DND-41 (cell line): ENCODE data around the gene PACS1.

ENCODE experiments used
- ATAC-seq: fragments of 200-7000 bp; cut with Tn5 transposase; 3 replicates; pipeline ENCODE4 v1.9.1; 2021; ENCODE audit warnings: low read depth; ENCODE audit not compliant: insufficient read depth
- DNase-seq: peaks from one replicate; pipeline ENCODE4 v3.0.0-alpha.2; 2020
- H2AFZ ChIP-seq: 2 replicates; pipeline ENCODE4 v1.6.0; 2012; ENCODE audit warnings: low read depth, low read length
- H3K27ac ChIP-seq: 2 replicates; pipeline ENCODE4 v1.5.1; 2012; ENCODE audit warnings: low read length, inconsistent platforms
- H3K27me3 ChIP-seq: fragments of 200-600 bp; sonication (generic); 2 replicates; pipeline ENCODE4 v1.6.0; 2012; ENCODE audit warnings: low read length, mild to moderate bottlenecking, inconsistent platforms; ENCODE audit not compliant: insufficient read depth, poor library complexity
- H3K36me3 ChIP-seq: 2 replicates; pipeline ENCODE4 v1.5.1; 2012; ENCODE audit warnings: low read length, inconsistent platforms; ENCODE audit not compliant: insufficient read depth
- H3K4me1 ChIP-seq: 2 replicates; pipeline ENCODE4 v1.5.1; 2012; ENCODE audit warnings: mild to moderate bottlenecking, low read length; ENCODE audit not compliant: insufficient read depth
- H3K4me2 ChIP-seq: 2 replicates; pipeline ENCODE4 v1.6.0; 2012; ENCODE audit warnings: mild to moderate bottlenecking, moderate library complexity, low read length, inconsistent platforms; ENCODE audit not compliant: insufficient read depth
- H3K4me3 ChIP-seq, 2 experiments: fragments of 200-600 bp in 1 of 2; shearing (Covaris generic) in 1 of 2; 2 replicates each; pipeline ENCODE4 v1.5.1; 2012 to 2016; ENCODE audit warnings: inconsistent platforms in 2 of 2, low read length in 2 of 2, mild to moderate bottlenecking in 2 of 2, low read depth in 1 of 2, moderate library complexity in 1 of 2
- H3K79me2 ChIP-seq: 2 replicates; pipeline ENCODE4 v1.6.0; 2012; ENCODE audit warnings: low read length, inconsistent platforms; ENCODE audit not compliant: insufficient read depth
- H3K9ac ChIP-seq: 2 replicates; pipeline ENCODE4 v1.6.0; 2012; ENCODE audit warnings: low read depth, mild to moderate bottlenecking, inconsistent platforms, low read length, moderate library complexity
- H3K9me3 ChIP-seq: 2 replicates; pipeline ENCODE4 v1.5.1; 2012; ENCODE audit warnings: low read length, moderate library complexity, mild to moderate bottlenecking, inconsistent platforms; ENCODE audit not compliant: insufficient read depth, severe bottlenecking
- H4K20me1 ChIP-seq: 2 replicates; pipeline ENCODE4 v1.6.0; 2012; ENCODE audit warnings: low read length; ENCODE audit not compliant: insufficient read depth
- EZH2 ChIP-seq: IDR thresholded peaks from 3 replicates; pipeline ENCODE4 v1.6.1; 2012; ENCODE audit warnings: borderline replicate concordance, low read depth, mild to moderate bottlenecking, moderate library complexity, low read length, inconsistent platforms; ENCODE audit not compliant: severe bottlenecking
- TF ChIP-seq, protein P1 (sequence below): IDR thresholded peaks from 2 replicates; pipeline ENCODE4 v1.5.1; 2012; ENCODE audit warnings: borderline replicate concordance, low read length, moderate library complexity, mild to moderate bottlenecking; ENCODE audit not compliant: poor library complexity, severe bottlenecking; ENCODE audit errors: extremely low read depth

PACS1 gene

DNA sequence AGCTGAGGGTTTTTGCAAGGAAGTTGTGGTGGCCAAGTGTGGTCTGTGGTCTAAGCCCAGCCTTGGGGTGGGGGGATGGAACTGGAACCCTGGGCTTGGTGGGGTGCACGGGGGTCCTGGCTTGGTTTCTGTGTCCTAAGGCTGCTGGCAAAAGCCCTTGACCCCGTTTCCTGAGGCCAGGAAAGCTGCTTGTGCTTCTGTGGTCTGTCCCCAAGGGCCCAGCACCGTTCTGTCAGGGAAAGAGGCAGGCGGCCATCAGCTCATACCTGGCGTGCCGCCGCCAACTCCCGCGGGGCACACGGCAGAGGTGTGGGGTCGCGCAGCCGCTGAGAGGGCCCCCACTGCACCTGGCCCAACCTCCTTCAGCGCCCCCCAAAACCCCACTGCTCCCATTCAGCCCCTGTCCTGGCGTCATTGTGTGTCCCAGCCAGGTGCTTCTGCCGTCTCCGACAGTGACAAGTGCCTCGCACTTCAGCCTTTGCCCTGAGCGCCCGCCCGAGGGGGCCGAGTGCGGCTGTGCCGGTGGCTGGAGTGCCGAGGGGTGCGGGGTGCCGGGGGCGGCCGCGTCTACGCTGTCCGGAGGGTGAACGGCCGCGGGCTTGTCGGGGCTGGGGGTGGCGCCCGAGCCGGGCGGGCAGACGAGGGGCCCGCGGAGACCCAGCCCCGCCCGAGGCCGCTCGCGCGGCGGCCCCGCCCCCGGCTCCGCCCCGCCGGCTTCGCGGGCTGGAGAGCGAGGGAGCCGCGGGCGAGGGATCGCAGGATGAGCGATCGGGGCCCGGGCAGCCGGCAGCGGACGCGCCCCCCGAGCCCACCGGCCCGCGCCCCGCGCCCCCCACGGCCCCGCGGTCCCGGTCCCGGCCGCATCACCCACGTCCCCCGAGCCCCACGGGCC is 207.6 kb downstream of the PACS1 start, which contains the start of gene CNIH2:
Gene CNIH2 (plus strand): TSS at position 705 of the 892 bp plus-strand sequence. CDS start 282 bp downstream, outside the sequence.
- peak; percentile 42 for ATAC-seq
- DNase-seq: peak; percentile 44
- H3K27ac ChIP-seq: no peak within 1 kb of the TSS
- no peaks in the 10 kb centered on the region for H3K79me2 ChIP-seq
- H3K4me2 ChIP-seq: peak within 1 kb of the TSS; percentile 47
- H3K4me1 ChIP-seq: peaks cover 20% of the 10 kb centered on the region
- TF ChIP-seq EZH2: no peak
- TF ChIP-seq, protein P1, sequence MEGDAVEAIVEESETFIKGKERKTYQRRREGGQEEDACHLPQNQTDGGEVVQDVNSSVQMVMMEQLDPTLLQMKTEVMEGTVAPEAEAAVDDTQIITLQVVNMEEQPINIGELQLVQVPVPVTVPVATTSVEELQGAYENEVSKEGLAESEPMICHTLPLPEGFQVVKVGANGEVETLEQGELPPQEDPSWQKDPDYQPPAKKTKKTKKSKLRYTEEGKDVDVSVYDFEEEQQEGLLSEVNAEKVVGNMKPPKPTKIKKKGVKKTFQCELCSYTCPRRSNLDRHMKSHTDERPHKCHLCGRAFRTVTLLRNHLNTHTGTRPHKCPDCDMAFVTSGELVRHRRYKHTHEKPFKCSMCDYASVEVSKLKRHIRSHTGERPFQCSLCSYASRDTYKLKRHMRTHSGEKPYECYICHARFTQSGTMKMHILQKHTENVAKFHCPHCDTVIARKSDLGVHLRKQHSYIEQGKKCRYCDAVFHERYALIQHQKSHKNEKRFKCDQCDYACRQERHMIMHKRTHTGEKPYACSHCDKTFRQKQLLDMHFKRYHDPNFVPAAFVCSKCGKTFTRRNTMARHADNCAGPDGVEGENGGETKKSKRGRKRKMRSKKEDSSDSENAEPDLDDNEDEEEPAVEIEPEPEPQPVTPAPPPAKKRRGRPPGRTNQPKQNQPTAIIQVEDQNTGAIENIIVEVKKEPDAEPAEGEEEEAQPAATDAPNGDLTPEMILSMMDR: no peak
- H3K4me3 ChIP-seq: peak within 1 kb of the TSS in 1 of 2 experiments; percentile 27; a peak in 1 of 4 replicates
- no peak within 1 kb of the TSS for H2AFZ ChIP-seq
- no peak within 1 kb of the TSS for H3K9ac ChIP-seq
- no peaks in the 10 kb centered on the region for H3K27me3 ChIP-seq
- peaks cover 63% of the 10 kb centered on the region for H4K20me1 ChIP-seq
- H3K9me3 ChIP-seq: no peaks in the 10 kb centered on the region
- H3K36me3 ChIP-seq: peaks cover 36% of the 10 kb centered on the region

DNA sequence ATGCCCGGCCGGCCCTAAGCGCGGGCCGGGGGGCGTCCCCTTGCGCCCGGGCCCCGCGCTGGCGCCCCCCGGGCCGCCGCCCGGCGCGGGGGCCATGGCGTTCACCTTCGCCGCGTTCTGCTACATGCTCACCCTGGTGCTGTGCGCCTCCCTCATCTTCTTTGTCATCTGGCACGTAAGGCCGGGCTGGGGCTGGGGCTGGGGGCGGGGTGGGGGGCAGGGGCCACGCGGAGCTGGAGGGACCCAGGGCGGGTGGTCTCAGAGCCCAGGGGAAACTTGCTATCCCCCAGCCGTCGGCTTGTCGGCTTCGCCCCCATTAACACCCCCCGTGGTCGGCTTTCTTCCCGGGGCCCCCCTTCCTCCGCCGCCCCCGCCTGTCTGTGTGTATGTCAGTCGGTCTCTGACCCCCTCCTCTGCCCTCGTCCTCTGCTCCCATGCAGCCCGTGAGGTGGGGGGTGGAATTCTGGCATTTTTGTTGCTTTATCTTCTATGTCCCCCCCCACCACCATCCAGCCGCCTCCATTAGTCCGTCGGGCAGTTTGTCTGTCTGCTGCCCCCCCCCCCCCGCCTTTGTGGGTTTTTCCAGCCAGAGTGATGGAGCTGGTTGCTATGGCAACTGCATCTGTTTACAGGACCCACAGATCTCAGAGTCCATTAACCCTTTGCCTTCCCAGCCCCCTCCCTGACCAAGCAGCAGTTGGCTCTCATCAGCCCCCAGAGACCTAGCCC is 208.5 kb downstream of the PACS1 start:
- no peak for DNase-seq
- H3K4me1 ChIP-seq: peaks cover 26% of the 10 kb centered on the region
- H4K20me1 ChIP-seq: peaks cover 61% of the 10 kb centered on the region
- H3K36me3 ChIP-seq: peaks cover 28% of the 10 kb centered on the region
- no peak overlapping the region for H2AFZ ChIP-seq
- no peak for TF ChIP-seq EZH2
- TF ChIP-seq, protein P1: no peak
- no peaks in the 10 kb centered on the region for H3K27me3 ChIP-seq
- no peak overlapping the region for H3K27ac ChIP-seq
- no peaks in the 10 kb centered on the region for H3K79me2 ChIP-seq
- ATAC-seq: no peak
- no peak overlapping the region for H3K9ac ChIP-seq
- peak overlapping the region in 1 of 2 experiments; percentile 27; a peak in 1 of 4 replicates for H3K4me3 ChIP-seq
- no peaks in the 10 kb centered on the region for H3K9me3 ChIP-seq
- peak overlapping the region; percentile 42; the same call in 1 of the 2 replicates for H3K4me2 ChIP-seq

DNA sequence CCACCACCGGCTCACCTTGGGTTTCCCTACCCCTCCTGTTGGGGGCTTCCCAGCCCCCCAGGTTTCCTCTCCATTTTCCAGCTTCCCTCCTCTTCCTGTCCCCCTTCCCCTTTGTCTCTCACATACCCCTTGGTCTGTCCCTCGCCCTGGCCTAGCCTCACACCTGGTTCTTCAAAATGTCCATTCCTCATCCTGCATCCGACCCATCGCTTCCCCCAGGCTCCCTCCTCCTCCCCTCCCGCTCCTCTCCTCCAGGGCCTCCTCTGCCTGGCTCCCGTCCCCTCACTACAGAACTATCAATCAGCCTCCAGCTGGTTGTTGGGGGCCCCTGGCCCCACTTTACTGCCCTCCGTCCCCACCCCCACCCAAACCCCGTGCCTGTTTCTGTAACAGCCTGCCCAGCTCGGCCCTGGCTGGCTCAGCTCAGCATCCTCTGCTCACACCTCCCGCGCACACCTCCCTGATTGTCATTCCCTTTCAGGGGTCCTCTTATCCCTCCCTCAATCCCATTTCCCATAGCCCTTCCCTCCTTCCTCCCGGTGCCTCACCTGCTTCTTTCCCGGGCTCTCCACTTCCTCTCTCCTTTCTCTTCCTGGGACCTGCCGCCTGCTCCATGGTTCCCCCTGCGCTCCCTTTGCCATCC is 209.1 kb downstream of the PACS1 start:
- H2AFZ ChIP-seq: no peak overlapping the region
- no peak for ATAC-seq
- no peaks in the 10 kb centered on the region for H3K79me2 ChIP-seq
- DNase-seq: no peak
- no peaks in the 10 kb centered on the region for H3K9me3 ChIP-seq
- H3K9ac ChIP-seq: no peak overlapping the region
- no peaks in the 10 kb centered on the region for H3K27me3 ChIP-seq
- H3K27ac ChIP-seq: no peak overlapping the region
- H4K20me1 ChIP-seq: peaks cover 59% of the 10 kb centered on the region
- H3K4me2 ChIP-seq: no peak overlapping the region
- no peak overlapping the region for H3K4me3 ChIP-seq
- H3K36me3 ChIP-seq: peaks cover 22% of the 10 kb centered on the region
- no peak for TF ChIP-seq EZH2
- TF ChIP-seq, protein P1: no peak
- H3K4me1 ChIP-seq: peaks cover 26% of the 10 kb centered on the region
